Body of pancreas (tissue), 4 donors: ENCODE data around the gene GP9.

Source experiments
- CTCF ChIP-seq, 7 experiments: fragments of 450-650 bp in 4 of 7; fragments of 200-600 bp in 3 of 7; sonication (generic) in 3 of 7; IDR thresholded peaks; one replicate each; pipeline ENCODE4 v1.5.1; 2016 to 2019; ENCODE audit warnings: antibody characterized with exemption in 7 of 7
- POLR2A ChIP-seq, 3 donors: fragments of 450-650 bp; IDR thresholded peaks; one replicate each; pipeline ENCODE4 v1.6.1; 2016; ENCODE audit warnings: antibody characterized with exemption in 3 of 3, mild to moderate bottlenecking in 2 of 3

GRCh38 chr3:129084501-129084900 is 23.9 kb downstream of the GP9 start:
- TF ChIP-seq CTCF (IDR thresholded peaks at IDR 0.05): no peak
- no peak for TF ChIP-seq POLR2A (IDR thresholded peaks at IDR 0.05)
